Prostate gland (tissue), 2 donors: ENCODE results near the gene TMC1.

Experiments used
- POLR2AphosphoS5 ChIP-seq: sonication (generic); formaldehyde crosslinking; IDR thresholded peaks from one replicate; pipeline ENCODE4 v1.6.1; 2017; ENCODE audit warnings: antibody characterized with exemption
- TF ChIP-seq, protein P1 (sequence below), 4 experiments: fragments of 200-600 bp in 2 of 4; fragments of 450-650 bp in 2 of 4; sonication (generic) in 2 of 4; IDR thresholded peaks; 1 replicate in 3 of 4; 2 replicates in 1 of 4; pipeline ENCODE4 v1.5.1; 2016 to 2019; ENCODE audit warnings: antibody characterized with exemption in 4 of 4, mild to moderate bottlenecking in 2 of 4, moderate library complexity in 2 of 4

DNA sequence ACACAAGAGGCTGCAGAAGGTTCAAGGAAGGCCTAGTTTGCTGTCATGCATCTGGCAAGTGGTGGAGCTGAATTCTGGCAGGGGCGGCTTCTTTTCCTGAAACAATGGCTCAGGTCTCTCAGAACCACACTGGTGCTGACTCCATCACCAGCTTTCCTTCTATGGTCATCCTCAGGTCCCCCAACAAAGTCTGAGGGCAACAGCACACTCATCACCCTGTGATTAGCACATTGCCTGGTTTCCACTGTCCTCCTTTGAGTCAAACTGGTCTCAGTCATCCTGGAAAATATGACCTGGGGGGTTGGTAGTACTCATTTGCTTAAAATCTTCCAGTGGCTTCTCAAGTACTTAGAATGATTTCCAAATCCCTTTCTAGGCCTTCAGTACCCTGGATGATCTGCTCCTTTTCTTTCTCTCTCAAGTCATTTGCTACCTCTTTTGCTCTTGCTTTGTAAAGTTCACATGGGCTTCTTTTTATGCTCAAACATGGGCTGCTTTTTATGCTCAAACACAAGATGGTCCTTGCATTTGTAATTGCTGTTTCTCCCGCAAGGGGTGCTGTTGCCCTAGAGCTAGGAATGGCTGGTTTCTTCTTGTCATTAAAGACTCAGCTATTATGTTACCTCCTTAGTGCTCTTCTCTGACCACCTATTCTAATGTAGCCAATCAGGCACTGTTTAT is 286.5 kb downstream of the TMC1 start:
- no peak for TF ChIP-seq POLR2AphosphoS5
- TF ChIP-seq, protein P1, sequence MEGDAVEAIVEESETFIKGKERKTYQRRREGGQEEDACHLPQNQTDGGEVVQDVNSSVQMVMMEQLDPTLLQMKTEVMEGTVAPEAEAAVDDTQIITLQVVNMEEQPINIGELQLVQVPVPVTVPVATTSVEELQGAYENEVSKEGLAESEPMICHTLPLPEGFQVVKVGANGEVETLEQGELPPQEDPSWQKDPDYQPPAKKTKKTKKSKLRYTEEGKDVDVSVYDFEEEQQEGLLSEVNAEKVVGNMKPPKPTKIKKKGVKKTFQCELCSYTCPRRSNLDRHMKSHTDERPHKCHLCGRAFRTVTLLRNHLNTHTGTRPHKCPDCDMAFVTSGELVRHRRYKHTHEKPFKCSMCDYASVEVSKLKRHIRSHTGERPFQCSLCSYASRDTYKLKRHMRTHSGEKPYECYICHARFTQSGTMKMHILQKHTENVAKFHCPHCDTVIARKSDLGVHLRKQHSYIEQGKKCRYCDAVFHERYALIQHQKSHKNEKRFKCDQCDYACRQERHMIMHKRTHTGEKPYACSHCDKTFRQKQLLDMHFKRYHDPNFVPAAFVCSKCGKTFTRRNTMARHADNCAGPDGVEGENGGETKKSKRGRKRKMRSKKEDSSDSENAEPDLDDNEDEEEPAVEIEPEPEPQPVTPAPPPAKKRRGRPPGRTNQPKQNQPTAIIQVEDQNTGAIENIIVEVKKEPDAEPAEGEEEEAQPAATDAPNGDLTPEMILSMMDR (IDR thresholded peaks at IDR 0.05): no peak
